GM10266 (cell line): ENCODE data around the gene SPEF2.
"Not testable (repeated sequence)": the region's sequence is repeated elsewhere in the genome, so short reads cannot be mapped to it uniquely, and the experiment has no call there.

Source experiments
- DNase-seq: peaks from one replicate; pipeline ENCODE4 v3.0.0; 2012; ENCODE audit errors: extremely low spot score
- CTCF ChIP-seq: IDR thresholded peaks from 2 replicates; pipeline ENCODE4 v1.5.1; 2012; ENCODE audit warnings: mild to moderate bottlenecking, low read depth; ENCODE audit not compliant: control insufficient read depth, insufficient read depth; ENCODE audit errors: missing control alignments

SPEF2 gene

GRCh38 chr5:35852084-35852734 lies 234.5 kb downstream of the SPEF2 start:
- no peak for TF ChIP-seq CTCF
- peak; percentile 34 for DNase-seq

GRCh38 chr5:35852773-35853172 lies 235.1 kb downstream of the SPEF2 start:
- no peak for TF ChIP-seq CTCF
- no peak for DNase-seq

- no peak for TF ChIP-seq CTCF
- DNase-seq: no peak
These were observed 236.0 kb downstream of the SPEF2 start for GRCh38 chr5:35853631-35854030.

- no peak for DNase-seq
- TF ChIP-seq CTCF: no peak
These were observed 236.6 kb downstream of the SPEF2 start for GRCh38 chr5:35854248-35854647.

- no peak for DNase-seq
- TF ChIP-seq CTCF: no peak
These were observed 237.5 kb downstream of the SPEF2 start for GRCh38 chr5:35855187-35855586.

- not testable (repeated sequence) for DNase-seq
These were observed 238.6 kb downstream of the SPEF2 start for GRCh38 chr5:35856186-35856764.

- no peak for TF ChIP-seq CTCF
- DNase-seq: no peak
These were observed 239.2 kb downstream of the SPEF2 start, which contains the start of gene IL7R for GRCh38 chr5:35856765-35857351. IL7R (plus strand) TSS chr5:35856891; CDS start chr5:35856978, 87 bp downstream.
